WTC11 (cell line): ENCODE measurements around the gene CDH6. TPM values are rescaled to one million over a fixed set of nuclear protein-coding genes. Genes with fewer than 3 reads are reported as not detected.

Source experiments
- ATAC-seq: fragments of 200-7000 bp; cut with Tn5 transposase; 2 replicates; pipeline ENCODE4 v1.10.0; 2021; ENCODE audit warnings: mild to moderate bottlenecking, moderate library complexity
- CTCF ChIA-PET: fragments of 300-600 bp; sonication (Branson Sonifier 250); formaldehyde crosslinking; loops from one replicate; lab custom pipeline; 2021; ENCODE audit warnings: antibody characterized with exemption; lab: Charles Lee
- POLR2A ChIA-PET: fragments of 350-600 bp; sonication (Branson Sonifier 250); formaldehyde crosslinking; loops from one replicate; lab custom pipeline; 2021; ENCODE audit warnings: antibody characterized with exemption; lab: Charles Lee
- DNase-seq: peaks from one replicate; pipeline ENCODE4 v3.0.0; 2021; ENCODE audit warnings: low spot score
- H3K27ac Mint-ChIP-seq: 2 replicates; pipeline ENCODE4 v1.8.0; 2021; ENCODE audit warnings: mixed read lengths
- H3K27me3 Mint-ChIP-seq: 2 replicates; pipeline ENCODE4 v1.8.0; 2021; ENCODE audit warnings: low read depth, mild to moderate bottlenecking, moderate library complexity, mixed read lengths
- H3K36me3 Mint-ChIP-seq: 2 replicates; pipeline ENCODE4 v1.8.0; 2021; ENCODE audit warnings: mixed read lengths
- H3K4me1 Mint-ChIP-seq: 2 replicates; pipeline ENCODE4 v1.8.0; 2022; ENCODE audit warnings: mixed read lengths
- H3K4me3 Mint-ChIP-seq: 2 replicates; pipeline ENCODE4 v1.8.0; 2021; ENCODE audit warnings: mild to moderate bottlenecking, moderate library complexity, mixed read lengths
- H3K9me3 Mint-ChIP-seq: 2 replicates; pipeline ENCODE4 v1.8.0; 2021; ENCODE audit warnings: mixed read lengths
- CBFB ChIP-seq: sonication (generic); formaldehyde crosslinking; IDR thresholded peaks from 2 replicates; pipeline ENCODE4 v1.8.1; 2022; ENCODE audit warnings: mild to moderate bottlenecking, low read depth, missing genetic modification reagents
- CTCF ChIP-seq: fragments of 200-600 bp; IDR thresholded peaks from 2 replicates; pipeline ENCODE4 v1.8.0; 2022; ENCODE audit warnings: antibody characterized with exemption
- E2F1 ChIP-seq: sonication (generic); formaldehyde crosslinking; IDR thresholded peaks from 2 replicates; pipeline ENCODE4 v1.8.0; 2022; ENCODE audit warnings: mild to moderate bottlenecking, missing genetic modification reagents
- E2F5 ChIP-seq: sonication (generic); formaldehyde crosslinking; IDR thresholded peaks from 2 replicates; pipeline ENCODE4 v1.8.1; 2022; ENCODE audit warnings: mild to moderate bottlenecking, moderate library complexity, missing genetic modification reagents
- ETV6 ChIP-seq: sonication (generic); formaldehyde crosslinking; IDR thresholded peaks from 2 replicates; pipeline ENCODE4 v1.8.1; 2022; ENCODE audit warnings: mild to moderate bottlenecking, missing genetic modification reagents
- FOXP1 ChIP-seq: sonication (generic); formaldehyde crosslinking; IDR thresholded peaks from 2 replicates; pipeline ENCODE4 v1.8.0; 2022; ENCODE audit warnings: missing genetic modification reagents, mild to moderate bottlenecking, moderate library complexity, borderline replicate concordance
- GTF2I ChIP-seq: fragments of 250-450 bp; sonication (Bioruptor Pico); conservative IDR thresholded peaks from 2 replicates; pipeline ENCODE4 v1.4.0; 2021; ENCODE audit warnings: mild to moderate bottlenecking
- HMGXB4 ChIP-seq: sonication (generic); formaldehyde crosslinking; IDR thresholded peaks from 2 replicates; pipeline ENCODE4 v1.8.1; 2023; ENCODE audit warnings: mild to moderate bottlenecking, moderate library complexity, missing genetic modification reagents
- JAZF1 ChIP-seq: fragments of 250-450 bp; sonication (Bioruptor Pico); IDR thresholded peaks from 2 replicates; pipeline ENCODE4 v1.9.0; 2021; ENCODE audit warnings: moderate library complexity, mild to moderate bottlenecking, inconsistent platforms
- JUN ChIP-seq: sonication (generic); formaldehyde crosslinking; IDR thresholded peaks from 2 replicates; pipeline ENCODE4 v1.8.0; 2023; ENCODE audit warnings: mild to moderate bottlenecking, missing genetic modification reagents
- KAT7 ChIP-seq: sonication (generic); formaldehyde crosslinking; IDR thresholded peaks from 2 replicates; pipeline ENCODE4 v1.8.1; 2023; ENCODE audit warnings: missing genetic modification reagents, mild to moderate bottlenecking, borderline replicate concordance
- MAX ChIP-seq: sonication (generic); formaldehyde crosslinking; IDR thresholded peaks from 2 replicates; pipeline ENCODE4 v1.8.0; 2022; ENCODE audit warnings: mild to moderate bottlenecking, missing genetic modification reagents
- MXD4 ChIP-seq: fragments of 250-450 bp; sonication (Bioruptor Pico); IDR thresholded peaks from 2 replicates; pipeline ENCODE4 v1.8.0; 2021; ENCODE audit warnings: mild to moderate bottlenecking, moderate library complexity, borderline replicate concordance
- NFATC4 ChIP-seq: fragments of 250-450 bp; sonication (Bioruptor Pico); IDR thresholded peaks from 2 replicates; pipeline ENCODE4 v1.9.0; 2021; ENCODE audit warnings: mild to moderate bottlenecking
- NFYB ChIP-seq: sonication (generic); formaldehyde crosslinking; conservative IDR thresholded peaks from 2 replicates; pipeline ENCODE4 v1.8.0; 2022; ENCODE audit warnings: low read depth, missing genetic modification reagents
- NR1H2 ChIP-seq: sonication (generic); formaldehyde crosslinking; IDR thresholded peaks from 2 replicates; pipeline ENCODE4 v1.9.0; 2021; ENCODE audit warnings: mild to moderate bottlenecking, moderate library complexity, missing genetic modification reagents
- RORB ChIP-seq: fragments of 250-450 bp; sonication (Bioruptor Pico); IDR thresholded peaks from 2 replicates; pipeline ENCODE4 v1.9.0; 2021; ENCODE audit warnings: mild to moderate bottlenecking
- SMAD4 ChIP-seq: sonication (generic); formaldehyde crosslinking; IDR thresholded peaks from 2 replicates; pipeline ENCODE4 v1.8.0; 2022; ENCODE audit warnings: mild to moderate bottlenecking, missing genetic modification reagents
- TCF7 ChIP-seq: sonication (generic); formaldehyde crosslinking; IDR thresholded peaks from 2 replicates; pipeline ENCODE4 v1.8.0; 2022; ENCODE audit warnings: mild to moderate bottlenecking, low read depth, missing genetic modification reagents, moderate library complexity
- TEAD4 ChIP-seq: sonication (generic); formaldehyde crosslinking; IDR thresholded peaks from 2 replicates; pipeline ENCODE4 v1.8.0; 2022; ENCODE audit warnings: mild to moderate bottlenecking, missing genetic modification reagents
- ZNF121 ChIP-seq: sonication (generic); formaldehyde crosslinking; IDR thresholded peaks from 2 replicates; pipeline ENCODE4 v1.8.0; 2023; ENCODE audit warnings: missing genetic modification reagents
- ZNF138 ChIP-seq: sonication (generic); formaldehyde crosslinking; conservative IDR thresholded peaks from 2 replicates; pipeline ENCODE4 v1.8.1; 2022; ENCODE audit warnings: mild to moderate bottlenecking, moderate library complexity, missing genetic modification reagents
- ZNF263 ChIP-seq: sonication (generic); formaldehyde crosslinking; IDR thresholded peaks from 2 replicates; pipeline ENCODE4 v1.8.1; 2022; ENCODE audit warnings: low read depth, mild to moderate bottlenecking, moderate library complexity, missing genetic modification reagents
- ZNF317 ChIP-seq: sonication (generic); formaldehyde crosslinking; IDR thresholded peaks from 2 replicates; pipeline ENCODE4 v1.8.1; 2023; ENCODE audit warnings: low read depth, mild to moderate bottlenecking, moderate library complexity, missing genetic modification reagents, borderline replicate concordance
- ZNF416 ChIP-seq: fragments of 250-450 bp; sonication (Bioruptor Pico); IDR thresholded peaks from 2 replicates; pipeline ENCODE4 v1.9.0; 2021; ENCODE audit warnings: mild to moderate bottlenecking, inconsistent platforms
- ZNF512 ChIP-seq: sonication (generic); formaldehyde crosslinking; IDR thresholded peaks from 2 replicates; pipeline ENCODE4 v1.8.1; 2022; ENCODE audit warnings: missing genetic modification reagents, borderline replicate concordance
- total RNA-seq: library from RNA; stranded (reverse); gene quantifications from 3 replicates; pipeline ENCODE4 v1.2.3, GENCODE V29; 2021

The CDH6 gene
- total RNA-seq, 1 experiment from 2014 or later, result 2.6 TPM

GRCh38 chr5:31273631-31274378, 80.3 kb downstream of the CDH6 start:
- ATAC-seq (no peak), DNase-seq (no peak)
- H3K36me3 Mint-ChIP-seq, result peaks cover 3% of the 10 kb centered on the region; the same call in 1 of the 2 replicates
- H3K27ac Mint-ChIP-seq, result no peak overlapping the region
- H3K27me3 Mint-ChIP-seq, result no peaks in the 10 kb centered on the region
- H3K4me3 Mint-ChIP-seq, result no peak overlapping the region
- CTCF ChIA-PET, result interaction anchor here (1.4 to 1.5 kb wide), 2 partner anchors 37 to 42 kb away, joined by 3 to 5 read pairs; no protein-coding TSS in a partner anchor
- TF ChIP-seq MXD4 (CRISPR knock-in tag) (no peak), TEAD4 (no peak), TCF7 (CRISPR knock-in tag) (no peak), E2F5 (CRISPR knock-in tag) (no peak), NFATC4 (CRISPR knock-in tag) (no peak), NFYB (no peak), E2F1 (CRISPR knock-in tag) (no peak), ZNF121 (CRISPR knock-in tag) (no peak), NR1H2 (CRISPR knock-in tag) (no peak), CBFB (CRISPR knock-in tag) (no peak), JAZF1 (CRISPR knock-in tag) (no peak), MAX (no peak), ZNF317 (CRISPR knock-in tag) (no peak), ZNF263 (CRISPR knock-in tag) (no peak)
- TF ChIP-seq, all 79 proteins: peak for 0
- H3K4me1 Mint-ChIP-seq, result peaks cover 41% of the 10 kb centered on the region
- POLR2A ChIA-PET, result no interaction called here
- peaks cover 3% of the 10 kb centered on the region for H3K9me3 Mint-ChIP-seq

- H3K4me3 Mint-ChIP-seq, result no peak overlapping the region
- ATAC-seq (0 out of 2 replicates have a peak, but pooled peaks have one; percentile 22), DNase-seq (no peak)
- H3K4me1 Mint-ChIP-seq, result peaks cover 12% of the 10 kb centered on the region
- ChIA-PET POLR2A (no interaction called here), CTCF (interaction anchor here (0.7 to 3.6 kb wide), 3 partner anchors 10 to 94 kb away, joined by 3 to 18 read pairs (median 5); no protein-coding TSS in a partner anchor)
- peak overlapping the region; percentile 39; the same call in 1 of the 2 replicates for H3K27ac Mint-ChIP-seq
- peaks cover 3% of the 10 kb centered on the region; the same call in 1 of the 2 replicates for H3K36me3 Mint-ChIP-seq
- H3K9me3 Mint-ChIP-seq, result peaks cover 3% of the 10 kb centered on the region; the same call in 1 of the 2 replicates
- H3K27me3 Mint-ChIP-seq, result no peaks in the 10 kb centered on the region
- no peak for TF ChIP-seq ZNF512 (CRISPR knock-in tag)
- TF ChIP-seq GTF2I (CRISPR knock-in tag), result no peak
- no peak for TF ChIP-seq RORB (CRISPR knock-in tag)
- TF ChIP-seq E2F5 (CRISPR knock-in tag), result no peak
- TF ChIP-seq HMGXB4 (CRISPR knock-in tag), result no peak
- no peak for TF ChIP-seq CTCF
- TF ChIP-seq E2F1 (CRISPR knock-in tag), result no peak
- no peak for TF ChIP-seq JUN (CRISPR knock-in tag)
- TF ChIP-seq SMAD4, result no peak
- TF ChIP-seq KAT7, result no peak
- TF ChIP-seq ZNF121 (CRISPR knock-in tag), result no peak
- TF ChIP-seq FOXP1 (CRISPR knock-in tag), result no peak
- TF ChIP-seq ETV6 (CRISPR knock-in tag), result no peak
- no peak for TF ChIP-seq ZNF416 (CRISPR knock-in tag)
- TF ChIP-seq ZNF138, result no peak
Measured at GRCh38 chr5:31280210-31280609, 86.7 kb downstream of the CDH6 start.
